ENCODE measurements around the gene SCAMP3. TPM values are rescaled to one million over a fixed set of nuclear protein-coding genes. Genes with fewer than 3 reads are reported as not detected.
A peak's percentile ranks its signal among the peaks of the same experiment; 100 is the strongest.

Gene SCAMP3
- total RNA-seq, 1 experiment from 2014 or later = 104 TPM

GRCh38 chr1:155284476-155284875 is 22.3 kb upstream of the SCAMP3 start:
- H3K9me3 Mint-ChIP-seq (ENCODE audit: low read depth, unreplicated experiment) = no peaks in the 10 kb centered on the region
- TF ChIP-seq CTCF (IDR thresholded peaks at IDR 0.05; ENCODE audit: unreplicated experiment) = no peak
- CTCF ChIA-PET = no interaction called here
- intact Hi-C loops (cut with micrococcal nuclease; ENCODE audit: unreplicated experiment) = no loop called here
- H3K27ac Mint-ChIP-seq (ENCODE audit: unreplicated experiment) = no peak overlapping the region
- peaks cover 13% of the 10 kb centered on the region for H3K36me3 Mint-ChIP-seq (ENCODE audit: insufficient read depth, unreplicated experiment)
- BruUV-seq (replicated peaks) = no TSS peak
- peaks cover 3% of the 10 kb centered on the region for H3K4me1 Mint-ChIP-seq (ENCODE audit: low read depth, unreplicated experiment)
- DNase-seq = no peak
- no peaks in the 10 kb centered on the region for H3K27me3 Mint-ChIP-seq (ENCODE audit: unreplicated experiment)
- H3K4me3 Mint-ChIP-seq (ENCODE audit: low read depth, unreplicated experiment) = no peak overlapping the region

- intact Hi-C loops (cut with micrococcal nuclease; ENCODE audit: unreplicated experiment) = no loop called here
- Mint-ChIP-seq H3K27me3 (ENCODE audit: unreplicated experiment) (no peaks in the 10 kb centered on the region), H3K4me3 (ENCODE audit: low read depth, unreplicated experiment) (no peak overlapping the region), H3K9me3 (ENCODE audit: low read depth, unreplicated experiment) (no peaks in the 10 kb centered on the region), H3K27ac (ENCODE audit: unreplicated experiment) (no peak overlapping the region), H3K36me3 (ENCODE audit: insufficient read depth, unreplicated experiment) (peaks cover 20% of the 10 kb centered on the region), H3K4me1 (ENCODE audit: low read depth, unreplicated experiment) (peaks cover 16% of the 10 kb centered on the region)
- no peak for TF ChIP-seq CTCF (IDR thresholded peaks at IDR 0.05; ENCODE audit: unreplicated experiment)
- CTCF ChIA-PET = no interaction called here
- BruUV-seq (replicated peaks) = no TSS peak
- no peak for DNase-seq
These were observed 20.4 kb upstream of the SCAMP3 start for GRCh38 chr1:155282488-155283091.

- peaks cover 27% of the 10 kb centered on the region for H3K4me1 Mint-ChIP-seq (ENCODE audit: low read depth, unreplicated experiment)
- H3K36me3 Mint-ChIP-seq (ENCODE audit: insufficient read depth, unreplicated experiment) = peaks cover 27% of the 10 kb centered on the region
- intact Hi-C loops (cut with micrococcal nuclease; ENCODE audit: unreplicated experiment) = loop anchor here (2.0 kb wide), 1 partner anchor 44 kb away; no protein-coding TSS in a partner anchor
- no peak overlapping the region for H3K27ac Mint-ChIP-seq (ENCODE audit: unreplicated experiment)
- no peak for TF ChIP-seq CTCF (IDR thresholded peaks at IDR 0.05; ENCODE audit: unreplicated experiment)
- BruUV-seq (replicated peaks) = no TSS peak
- no peak for DNase-seq
- H3K4me3 Mint-ChIP-seq (ENCODE audit: low read depth, unreplicated experiment) = no peak overlapping the region
- CTCF ChIA-PET = interaction anchor here (1.4 to 1.5 kb wide), 2 partner anchors 27 to 29 kb away, joined by 5 to 10 read pairs; partner anchors contain the start of gene FDPS
- H3K9me3 Mint-ChIP-seq (ENCODE audit: low read depth, unreplicated experiment) = no peaks in the 10 kb centered on the region
- H3K27me3 Mint-ChIP-seq (ENCODE audit: unreplicated experiment) = no peaks in the 10 kb centered on the region
These were observed 17.1 kb upstream of the SCAMP3 start for GRCh38 chr1:155279268-155279667.

- TSS peak; percentile 53 for BruUV-seq (replicated peaks)
- Mint-ChIP-seq H3K27ac (ENCODE audit: unreplicated experiment) (no peak overlapping the region), H3K9me3 (ENCODE audit: low read depth, unreplicated experiment) (no peaks in the 10 kb centered on the region), H3K4me1 (ENCODE audit: low read depth, unreplicated experiment) (peaks cover 27% of the 10 kb centered on the region), H3K4me3 (ENCODE audit: low read depth, unreplicated experiment) (peak overlapping the region; percentile 75), H3K36me3 (ENCODE audit: insufficient read depth, unreplicated experiment) (peaks cover 28% of the 10 kb centered on the region), H3K27me3 (ENCODE audit: unreplicated experiment) (no peaks in the 10 kb centered on the region)
- TF ChIP-seq CTCF (IDR thresholded peaks at IDR 0.05; ENCODE audit: unreplicated experiment) = no peak
- intact Hi-C loops (cut with micrococcal nuclease; ENCODE audit: unreplicated experiment) = loop anchor here (2.0 kb wide), 1 partner anchor 44 kb away; no protein-coding TSS in a partner anchor
- CTCF ChIA-PET = interaction anchor here (0.6 to 1.5 kb wide), 5 partner anchors 27 to 173 kb away, joined by 3 to 19 read pairs (median 5); partner anchors contain the start of gene FDPS
- DNase-seq = no peak
These were observed 16.6 kb upstream of the SCAMP3 start for GRCh38 chr1:155278689-155279160.

Data from Calu3 (cell line).